H1 (cell line): ENCODE measurements around the gene CALHM2. TPM values are rescaled to one million over a fixed set of nuclear protein-coding genes. Genes with fewer than 3 reads are reported as not detected.

Experiments
- polyA plus RNA-seq, 7 experiments: library from polyadenylated mRNA; depleted of rRNA in 3 of 7; stranded (reverse) in 5 of 7; unstranded in 2 of 7; fragments of >200 nt in 5 of 7; fragments of 200-250 nt in 2 of 7; gene quantifications; 1 replicate in 5 of 7; 2 replicates in 1 of 7; 4 replicates in 1 of 7; pipeline versions ENCODE4 v1.2.1 to v1.2.3, GENCODE V29; 2011 to 2013; ENCODE audit warnings: missing spikeins in 2 of 7, mixed read lengths in 2 of 7
- total RNA-seq: library from RNA; stranded (reverse); fragmentation: NEBNext Ultra II Directional; extraction: Animal tissue kit (Norgen Biotek cat#: 25700); gene quantifications from 2 replicates; pipeline ENCODE4 v1.2.1, GENCODE V29; 2021

The CALHM2 gene
- total and polyA plus RNA-seq, 2 of the 8 experiments (the other 6 are each of a cell fraction or from before 2014, with no cell fraction given): 1.2 to 2.4 TPM

Other genes starting within 250 kb of the CALHM2 start
- gene RPEL1, start 206.5 kb downstream of the CALHM2 start, total RNA-seq: not detected in 2 replicates
- 0.12 and 0.13 TPM in 2 replicates for gene RPEL1, start 206.5 kb downstream of the CALHM2 start, polyA plus RNA-seq (2011; rRNA removed)
- gene INA, start 175.2 kb downstream of the CALHM2 start, total RNA-seq: 17.4 and 18.1 TPM in 2 replicates
- gene INA, start 175.2 kb downstream of the CALHM2 start, polyA plus RNA-seq (2011; rRNA removed): 13.4 and 17.1 TPM in 2 replicates
- gene PCGF6, start 101.2 kb downstream of the CALHM2 start, total RNA-seq: 16.2 and 18.6 TPM in 2 replicates
- gene PCGF6, start 101.2 kb downstream of the CALHM2 start, polyA plus RNA-seq (2011; rRNA removed): 4.0 and 6.9 TPM in 2 replicates
- gene TAF5, start 84.4 kb downstream of the CALHM2 start, total RNA-seq: 14.5 and 15.6 TPM in 2 replicates
- gene TAF5, start 84.4 kb downstream of the CALHM2 start, polyA plus RNA-seq (2011; rRNA removed): 4.0 and 5.8 TPM in 2 replicates
- 312 and 339 TPM in 2 replicates for gene ATP5MK, start 55.9 kb downstream of the CALHM2 start, total RNA-seq
- gene ATP5MK, start 55.9 kb downstream of the CALHM2 start, polyA plus RNA-seq (2011; rRNA removed): 144 and 280 TPM in 2 replicates
- gene PDCD11, start 55.7 kb downstream of the CALHM2 start, total RNA-seq: 78.5 and 79.1 TPM in 2 replicates
- gene PDCD11, start 55.7 kb downstream of the CALHM2 start, polyA plus RNA-seq (2011; rRNA removed): 18.1 and 24.3 TPM in 2 replicates
- 0.34 TPM in 1 of 2 replicates, not detected in the other for gene CALHM1, start 6.5 kb upstream of the CALHM2 start, total RNA-seq
- gene CALHM1, start 6.5 kb upstream of the CALHM2 start, polyA plus RNA-seq (2011; rRNA removed): 0.29 and 0.49 TPM in 2 replicates
- 0.17 TPM in 1 of 2 replicates, not detected in the other for gene CALHM3, start 26.9 kb upstream of the CALHM2 start, total RNA-seq
- gene CALHM3, start 26.9 kb upstream of the CALHM2 start, polyA plus RNA-seq (2011; rRNA removed): 0.42 and 0.60 TPM in 2 replicates
- gene NEURL1, start 41.3 kb upstream of the CALHM2 start, total RNA-seq: 0.58 and 0.73 TPM in 2 replicates
- 0.52 and 0.54 TPM in 2 replicates for gene NEURL1, start 41.3 kb upstream of the CALHM2 start, polyA plus RNA-seq (2011; rRNA removed)